ENCODE data around the gene UNC13C.

- TF ChIP-seq, protein P1, sequence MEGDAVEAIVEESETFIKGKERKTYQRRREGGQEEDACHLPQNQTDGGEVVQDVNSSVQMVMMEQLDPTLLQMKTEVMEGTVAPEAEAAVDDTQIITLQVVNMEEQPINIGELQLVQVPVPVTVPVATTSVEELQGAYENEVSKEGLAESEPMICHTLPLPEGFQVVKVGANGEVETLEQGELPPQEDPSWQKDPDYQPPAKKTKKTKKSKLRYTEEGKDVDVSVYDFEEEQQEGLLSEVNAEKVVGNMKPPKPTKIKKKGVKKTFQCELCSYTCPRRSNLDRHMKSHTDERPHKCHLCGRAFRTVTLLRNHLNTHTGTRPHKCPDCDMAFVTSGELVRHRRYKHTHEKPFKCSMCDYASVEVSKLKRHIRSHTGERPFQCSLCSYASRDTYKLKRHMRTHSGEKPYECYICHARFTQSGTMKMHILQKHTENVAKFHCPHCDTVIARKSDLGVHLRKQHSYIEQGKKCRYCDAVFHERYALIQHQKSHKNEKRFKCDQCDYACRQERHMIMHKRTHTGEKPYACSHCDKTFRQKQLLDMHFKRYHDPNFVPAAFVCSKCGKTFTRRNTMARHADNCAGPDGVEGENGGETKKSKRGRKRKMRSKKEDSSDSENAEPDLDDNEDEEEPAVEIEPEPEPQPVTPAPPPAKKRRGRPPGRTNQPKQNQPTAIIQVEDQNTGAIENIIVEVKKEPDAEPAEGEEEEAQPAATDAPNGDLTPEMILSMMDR (IDR thresholded peaks at IDR 0.05) = no peak
- TF ChIP-seq POLR2AphosphoS5 (IDR thresholded peaks at IDR 0.05) (no peak), POLR2A (IDR thresholded peaks at IDR 0.05) (no peak)
Measured at GRCh38 chr15:54540721-54541120, 562.5 kb downstream of the UNC13C start.
